Caco-2 (cell line): ENCODE measurements around the gene RGS2. TPM values are rescaled to one million over a fixed set of nuclear protein-coding genes. Genes with fewer than 3 reads are reported as not detected.

Source experiments
- BruUV-seq: library from RNA; stranded (reverse); fragments of 400-500 nt; replicated peaks from 2 replicates; lab custom pipeline; 2021; lab: Mats Ljungman, UMichigan
- CTCF ChIA-PET: fragments of 300-600 bp; sonication (Branson Sonifier 250); formaldehyde crosslinking; loops from one replicate; lab custom pipeline; 2022; ENCODE audit warnings: antibody characterized with exemption; lab: Charles Lee
- POLR2A ChIA-PET: fragments of 300-600 bp; sonication (Branson Sonifier 250); formaldehyde crosslinking; loops from one replicate; lab custom pipeline; 2022; ENCODE audit warnings: antibody characterized with exemption; lab: Charles Lee
- DNase-seq, 2 experiments: peaks; one replicate each; pipeline versions ENCODE4 v3.0.0 to v3.0.0-alpha.2; 2020 to 2022
- H3K27me3 ChIP-seq: replicated peaks from 2 replicates; pipeline ENCODE4 v1.6.0; 2011; ENCODE audit warnings: low read length; ENCODE audit not compliant: control insufficient read depth, insufficient read depth
- H3K36me3 ChIP-seq: 2 replicates; pipeline ENCODE4 v1.5.1; 2011; ENCODE audit warnings: low read length; ENCODE audit not compliant: control insufficient read depth, insufficient read depth
- H3K4me1 ChIP-seq: fragments of 250-450 bp; sonication (Bioruptor Pico); 2 replicates; pipeline ENCODE4 v1.5.1; 2020; ENCODE audit warnings: mild to moderate bottlenecking
- H3K4me3 ChIP-seq: 2 replicates; pipeline ENCODE4 v1.5.1; 2011; ENCODE audit warnings: low read depth, mild to moderate bottlenecking, control low read depth, low read length
- H3K9me3 ChIP-seq: fragments of 250-450 bp; sonication (Bioruptor Pico); 2 replicates; pipeline ENCODE4 v1.5.1; 2020; ENCODE audit warnings: mild to moderate bottlenecking, moderate library complexity
- H3K27ac Mint-ChIP-seq: one replicate; pipeline ENCODE4 v1.8.0; 2022; ENCODE audit warnings: mixed read lengths; ENCODE audit not compliant: unreplicated experiment
- H3K27me3 Mint-ChIP-seq: one replicate; pipeline ENCODE4 v1.8.0; 2022; ENCODE audit warnings: mixed read lengths; ENCODE audit not compliant: insufficient read depth, unreplicated experiment
- H3K36me3 Mint-ChIP-seq: one replicate; pipeline ENCODE4 v1.8.0; 2022; ENCODE audit warnings: mild to moderate bottlenecking, mixed read lengths; ENCODE audit not compliant: insufficient read depth, unreplicated experiment
- H3K4me1 Mint-ChIP-seq: one replicate; pipeline ENCODE4 v1.8.0; 2022; ENCODE audit warnings: low read depth, mixed read lengths; ENCODE audit not compliant: unreplicated experiment
- H3K4me3 Mint-ChIP-seq: one replicate; pipeline ENCODE4 v1.8.0; 2022; ENCODE audit warnings: mild to moderate bottlenecking, moderate library complexity, mixed read lengths; ENCODE audit not compliant: unreplicated experiment
- H3K9me3 Mint-ChIP-seq: one replicate; pipeline ENCODE4 v1.8.0; 2022; ENCODE audit warnings: mixed read lengths; ENCODE audit not compliant: unreplicated experiment
- CTCF ChIP-seq, 2 experiments: fragments of 200-600 bp in 1 of 2; IDR thresholded peaks; 1 replicate in 1 of 2; 2 replicates in 1 of 2; pipeline versions ENCODE4 v1.5.1 to v1.8.0; 2011 to 2022; ENCODE audit warnings: antibody characterized with exemption in 1 of 2, control low read depth in 1 of 2, inconsistent platforms in 1 of 2, low read depth in 1 of 2, low read length in 1 of 2, mild to moderate bottlenecking in 1 of 2, moderate library complexity in 1 of 2; ENCODE audit not compliant: insufficient read depth in 1 of 2, severe bottlenecking in 1 of 2, unreplicated experiment in 1 of 2
- intact Hi-C: fragments of 100-400 bp; cut with micrococcal nuclease; formaldehyde crosslinking; loops from one replicate; pipeline ENCODE4 v1.10.0; 2022; ENCODE audit not compliant: unreplicated experiment
- total RNA-seq: library from RNA; stranded (reverse); gene quantifications from 2 replicates; pipeline ENCODE4 v1.2.3, GENCODE V29; 2022

Gene RGS2
- total RNA-seq, 1 experiment from 2014 or later = 5.1 TPM

- Histone ChIP-seq H3K36me3 (no peaks in the 10 kb centered on the region), H3K9me3 (no peaks in the 10 kb centered on the region), H3K4me1 (no peaks in the 10 kb centered on the region), H3K4me3 (no peak overlapping the region), H3K27me3 (no peaks in the 10 kb centered on the region)
- Mint-ChIP-seq H3K27me3 (no peaks in the 10 kb centered on the region), H3K9me3 (no peaks in the 10 kb centered on the region), H3K4me1 (peaks cover 14% of the 10 kb centered on the region), H3K36me3 (no peaks in the 10 kb centered on the region), H3K27ac (no peak overlapping the region), H3K4me3 (no peak overlapping the region)
- ChIA-PET CTCF (interaction anchor here (0.7 kb wide), 1 partner anchor 158 kb away, joined by 3 read pairs; no protein-coding TSS in a partner anchor), POLR2A (no interaction called here)
- TF ChIP-seq CTCF (IDR thresholded peaks at IDR 0.05; ENCODE audit: insufficient read depth in 1 of 2, low read depth in 1 of 2, low read length in 1 of 2, severe bottlenecking in 1 of 2, unreplicated experiment in 1 of 2) = no peak
- intact Hi-C loops = no loop called here
- DNase-seq = no peak
- BruUV-seq = no TSS peak
Observed at GRCh38 chr1:192797891-192798290, 10.9 kb upstream of the RGS2 start.

- DNase-seq = no peak
- Histone ChIP-seq H3K27me3 (no peaks in the 10 kb centered on the region), H3K4me1 (no peaks in the 10 kb centered on the region), H3K9me3 (no peaks in the 10 kb centered on the region), H3K4me3 (no peak overlapping the region), H3K36me3 (no peaks in the 10 kb centered on the region)
- Mint-ChIP-seq H3K4me3 (no peak overlapping the region), H3K9me3 (no peaks in the 10 kb centered on the region), H3K36me3 (no peaks in the 10 kb centered on the region), H3K4me1 (no peaks in the 10 kb centered on the region), H3K27me3 (no peaks in the 10 kb centered on the region), H3K27ac (no peak overlapping the region)
- intact Hi-C loops = no loop called here
- no peak for TF ChIP-seq CTCF (IDR thresholded peaks at IDR 0.05; ENCODE audit: insufficient read depth in 1 of 2, low read depth in 1 of 2, low read length in 1 of 2, severe bottlenecking in 1 of 2, unreplicated experiment in 1 of 2)
- no TSS peak for BruUV-seq
- ChIA-PET CTCF (no interaction called here), POLR2A (no interaction called here)
Observed at GRCh38 chr1:192801451-192801850, 7.4 kb upstream of the RGS2 start.

GRCh38 chr1:192802406-192802805 lies 6.4 kb upstream of the RGS2 start:
- no peaks in the 10 kb centered on the region for H3K36me3 Mint-ChIP-seq
- H3K27me3 Mint-ChIP-seq = no peaks in the 10 kb centered on the region
- Histone ChIP-seq H3K9me3 (no peaks in the 10 kb centered on the region), H3K36me3 (no peaks in the 10 kb centered on the region), H3K4me3 (no peak overlapping the region), H3K4me1 (no peaks in the 10 kb centered on the region), H3K27me3 (no peaks in the 10 kb centered on the region)
- no peak for DNase-seq
- H3K4me1 Mint-ChIP-seq = peaks cover 6% of the 10 kb centered on the region
- POLR2A ChIA-PET = no interaction called here
- no peak overlapping the region for H3K4me3 Mint-ChIP-seq
- CTCF ChIA-PET = no interaction called here
- H3K27ac Mint-ChIP-seq = no peak overlapping the region
- no peaks in the 10 kb centered on the region for H3K9me3 Mint-ChIP-seq
- intact Hi-C loops = no loop called here
- TF ChIP-seq CTCF (IDR thresholded peaks at IDR 0.05; ENCODE audit: insufficient read depth in 1 of 2, low read depth in 1 of 2, low read length in 1 of 2, severe bottlenecking in 1 of 2, unreplicated experiment in 1 of 2) = no peak
- BruUV-seq = no TSS peak
